K562 (cell line): Measurements from ENCODE around the gene KCTD17. TPM values are rescaled to one million over a fixed set of nuclear protein-coding genes. Genes with fewer than 3 reads are reported as not detected.

Experiments
- ATAC-seq: fragments of 200-7000 bp; cut with Tn5 transposase; 3 replicates; pipeline ENCODE4 v1.9.1; 2020; ENCODE audit warnings: moderate library complexity
- BruUV-seq: library from RNA; stranded (reverse); fragments of 400-500 nt; replicated peaks from 2 replicates; lab custom pipeline; 2021; lab: Mats Ljungman, UMichigan
- CTCF ChIA-PET: fragments of 300-600 bp; formaldehyde crosslinking; extraction: SDS; loops from one replicate; lab custom pipeline; 2021; ENCODE audit warnings: low intra/inter-chr PET ratio; lab: Yijun Ruan, JAX
- POLR2A ChIA-PET: fragments of 300-600, 350-650 bp; sonication (Branson Sonifier 250); formaldehyde crosslinking; extraction: SDS; loops from one replicate; lab custom pipeline; 2021; ENCODE audit warnings: antibody characterized with exemption, inconsistent platforms; lab: Yijun Ruan, JAX
- DNase-seq, 4 experiments: peaks; one replicate each; pipeline versions ENCODE4 v3.0.0 to v3.0.0-alpha.2; 2011 to 2018; ENCODE audit warnings: low spot score in 3 of 4, mixed read lengths in 3 of 4; ENCODE audit errors: extremely low read depth in 1 of 4
- FAIRE-seq: peaks from 2 replicates; lab custom pipeline; 2011; peaks lifted over from hg19 to GRCh38; lab: Jason Lieb, UNC
- H2AFZ ChIP-seq: 2 replicates; pipeline ENCODE4 v1.6.0; 2011; ENCODE audit warnings: low read depth, low read length, control low read depth, inconsistent platforms
- H3K27ac ChIP-seq: fragments of 200-600 bp; 3 replicates; pipeline ENCODE4 v1.8.0; 2011; ENCODE audit warnings: low read depth, mild to moderate bottlenecking, control low read depth, inconsistent platforms, low read length, moderate library complexity, mixed read lengths; ENCODE audit errors: extremely low read depth
- H3K27me3 ChIP-seq, 2 experiments: fragments of 300-600 bp in 1 of 2; 2 replicates in 1 of 2; 3 replicates in 1 of 2; pipeline versions ENCODE4 v1.6.0 to v1.8.0; 2011; ENCODE audit warnings: inconsistent platforms in 2 of 2, low read length in 2 of 2, mild to moderate bottlenecking in 1 of 2, mixed read lengths in 1 of 2, moderate library complexity in 1 of 2; ENCODE audit not compliant: control insufficient read depth in 2 of 2, insufficient read depth in 2 of 2
- H3K36me3 ChIP-seq: fragments of 300-600 bp; 3 replicates; pipeline ENCODE4 v1.8.0; 2011; ENCODE audit warnings: mild to moderate bottlenecking, low read length, inconsistent platforms; ENCODE audit not compliant: control insufficient read depth, insufficient read depth
- H3K4me1 ChIP-seq, 2 experiments: fragments of 200-600 bp in 1 of 2; replicated peaks in 1 of 2; 2 replicates in 1 of 2; 3 replicates in 1 of 2; pipeline versions ENCODE4 v1.5.1 to v1.8.0; 2011; ENCODE audit warnings: inconsistent platforms in 2 of 2, low read length in 2 of 2, mild to moderate bottlenecking in 1 of 2, mixed read lengths in 1 of 2, moderate library complexity in 1 of 2; ENCODE audit not compliant: control insufficient read depth in 2 of 2, insufficient read depth in 2 of 2
- H3K4me2 ChIP-seq: 2 replicates; pipeline ENCODE4 v1.6.1; 2011; ENCODE audit warnings: low read length, control low read depth, inconsistent platforms, mixed read lengths; ENCODE audit not compliant: insufficient read depth
- H3K4me3 ChIP-seq: fragments of 200-600 bp; sonication (generic), shearing (Covaris generic); 2 replicates; pipeline ENCODE4 v1.5.1; 2016; ENCODE audit warnings: control low read depth, inconsistent platforms
- H3K79me2 ChIP-seq: fragments of 200-600 bp; 3 replicates; pipeline ENCODE4 v1.8.0; 2011; ENCODE audit warnings: low read length, inconsistent platforms; ENCODE audit not compliant: control insufficient read depth, insufficient read depth
- H3K9ac ChIP-seq, 2 experiments: 2 replicates each; pipeline versions ENCODE4 v1.6.0 to v1.6.1; 2011; ENCODE audit warnings: low read depth in 2 of 2, low read length in 2 of 2, control low read depth in 1 of 2, inconsistent platforms in 1 of 2, mild to moderate bottlenecking in 1 of 2, mixed read lengths in 1 of 2; ENCODE audit not compliant: insufficient read depth in 1 of 2
- H3K9me1 ChIP-seq: one replicate; pipeline ENCODE4 v1.6.0; 2011; ENCODE audit warnings: inconsistent platforms, mild to moderate bottlenecking, low read length, moderate library complexity; ENCODE audit not compliant: control insufficient read depth, insufficient read depth
- H3K9me3 ChIP-seq: replicated peaks from 2 replicates; pipeline ENCODE4 v1.5.1; 2011; ENCODE audit warnings: low read depth, low read length, inconsistent platforms; ENCODE audit not compliant: control insufficient read depth, insufficient read depth
- H4K20me1 ChIP-seq: replicated peaks from 2 replicates; pipeline ENCODE4 v1.6.1; 2011; ENCODE audit warnings: low read length, inconsistent platforms, mixed read lengths; ENCODE audit not compliant: control insufficient read depth, insufficient read depth
- ERF ChIP-seq: fragments of 450-650 bp; formaldehyde crosslinking; IDR thresholded peaks from 2 replicates; pipeline ENCODE4 v1.4.0; 2020; ENCODE audit warnings: mild to moderate bottlenecking, mixed read lengths
- FOXP1 ChIP-seq: sonication (generic); formaldehyde crosslinking; IDR thresholded peaks from 2 replicates; pipeline ENCODE4 v1.8.0; 2022; ENCODE audit warnings: mild to moderate bottlenecking, missing genetic modification reagents
- HNRNPL ChIP-seq: fragments of 200-400 bp; formaldehyde crosslinking; IDR thresholded peaks from 2 replicates; pipeline ENCODE4 v1.6.1; 2017; ENCODE audit warnings: low read depth, mild to moderate bottlenecking, low read length
- KLF16 ChIP-seq: IDR thresholded peaks from 2 replicates; pipeline ENCODE4 v1.6.1; 2016; ENCODE audit warnings: antibody characterized with exemption
- MCM2 ChIP-seq: fragments of 450-650 bp; IDR thresholded peaks from 2 replicates; pipeline ENCODE4 v1.6.1; 2017; ENCODE audit warnings: low read depth, mild to moderate bottlenecking
- PHB2 ChIP-seq: fragments of 450-650 bp; IDR thresholded peaks from 2 replicates; pipeline ENCODE4 v1.6.1; 2017; ENCODE audit warnings: low read depth
- PRPF4 ChIP-seq: fragments of 200-400 bp; formaldehyde crosslinking; IDR thresholded peaks from one replicate; pipeline ENCODE4 v1.6.1; 2017; ENCODE audit warnings: low read length, low read depth, mild to moderate bottlenecking; ENCODE audit not compliant: insufficient read depth, poor library complexity, severe bottlenecking
- ZBTB1 ChIP-seq: sonication (generic); formaldehyde crosslinking; IDR thresholded peaks from 2 replicates; pipeline ENCODE4 v1.8.1; 2023; ENCODE audit warnings: missing genetic modification reagents, low read depth, mild to moderate bottlenecking, borderline replicate concordance
- ZNF175 ChIP-seq: fragments of 200-800 bp; sonication (Bioruptor generic); IDR thresholded peaks from 2 replicates; pipeline ENCODE4 v1.6.1; 2016; ENCODE audit warnings: low read depth, mild to moderate bottlenecking, missing genetic modification characterization, missing compliant biosample characterization
- ZNF586 ChIP-seq: fragments of 450-650 bp; formaldehyde crosslinking; conservative IDR thresholded peaks from 2 replicates; pipeline ENCODE4 v1.4.0; 2020; ENCODE audit warnings: mild to moderate bottlenecking, moderate library complexity
- ZNF780A ChIP-seq: fragments of 250-450 bp; sonication (Bioruptor Pico); IDR thresholded peaks from 2 replicates; pipeline ENCODE4 v1.5.0; 2021; ENCODE audit warnings: mild to moderate bottlenecking
- WGBS: fragments of 100-300 bp; shearing (Covaris generic); methylation state at CpG from one replicate; pipeline ENCODE4 v1.1.6; 2016; ENCODE audit warnings: low coverage, mixed read lengths; ENCODE audit not compliant: insufficient coverage; ENCODE audit errors: missing lambda C conversion rate; 5-methylcytosine and 5-hydroxymethylcytosine counted together
- in situ Hi-C: fragments of 300-500 bp; cut with MboI; formaldehyde crosslinking; loops from 4 replicates; pipeline ENCODE4 v1.15.0; 2018; ENCODE audit warnings: inconsistent platforms, mixed read lengths
- intact Hi-C: fragments of 100-400 bp; cut with micrococcal nuclease; formaldehyde crosslinking; loops from 2 replicates; pipeline ENCODE4 v1.14.2; 2022
- polyA plus RNA-seq, 8 experiments: library from polyadenylated mRNA; depleted of rRNA in 4 of 8; stranded (reverse) in 5 of 8; unstranded in 3 of 8; fragments of >200 nt; fragmentation: Nextera tagmentation in 2 of 8; fragmentation: Illumina TruSeq in 1 of 8; extraction: Ambion mirVana in 2 of 8; extraction: Trizol in 1 of 8; gene quantifications; 2 replicates each; pipeline versions ENCODE4 v1.2.1 to v1.2.3, GENCODE V29; 2011 to 2014; ENCODE audit warnings: inconsistent platforms in 1 of 8, missing spikeins in 1 of 8
- total RNA-seq, 7 experiments: library from RNA; depleted of rRNA in 6 of 7; stranded (reverse); fragments of >200 nt in 6 of 7; fragmentation: Illumina TruSeq in 2 of 7; extraction: Trizol in 2 of 7; gene quantifications; 2 replicates each; pipeline versions ENCODE4 v1.2.1 to v1.2.3, GENCODE V29; 2011 to 2021; ENCODE audit warnings: low replicate concordance in 1 of 7

Gene KCTD17
- total and polyA plus RNA-seq, 9 of the 15 experiments (the other 6 are each of a cell fraction or from before 2014, with no cell fraction given): 0.22 to 0.90 (median 0.49) TPM; not detected in 2

- Histone ChIP-seq H3K79me2 (no peaks in the 10 kb centered on the region), H4K20me1 (0 out of 2 replicates have a peak, but pooled peaks cover 9% of the 10 kb centered on the region), H2AFZ (no peak overlapping the region), H3K9ac (no peak overlapping the region), H3K4me2 (no peak overlapping the region), H3K4me1 (peaks cover 0 to 4% of the 10 kb centered on the region in 2 experiments; a peak in 2 of 5 replicates), H3K9me1 (peaks cover 4% of the 10 kb centered on the region), H3K36me3 (no peaks in the 10 kb centered on the region), H3K9me3 (no peaks in the 10 kb centered on the region), H3K27ac (no peak overlapping the region), H3K4me3 (no peak overlapping the region), H3K27me3 (peaks cover 0 to 42% of the 10 kb centered on the region in 2 experiments; a peak in 2 of 5 replicates)
- CTCF ChIA-PET: no interaction called here
- BruUV-seq: no TSS peak
- POLR2A ChIA-PET: interaction anchor here (0.7 kb wide), 1 partner anchor 234 kb away, joined by 3 read pairs; no protein-coding TSS in a partner anchor
- ATAC-seq: no peak
- DNase-seq: no peak
- in situ Hi-C loops (no loop called here), intact Hi-C loops (no loop called here)
- FAIRE-seq: no peak
- 0% methylated on average over 3 of the region's 6 CpGs for WGBS
- TF ChIP-seq ZBTB1 (CRISPR knock-in tag) (no peak), PHB2 (no peak), KLF16 (no peak), ZNF780A (CRISPR knock-in tag) (no peak), ZNF175 (no peak), PRPF4 (no peak), ZNF586 (CRISPR knock-in tag) (no peak), FOXP1 (no peak), HNRNPL (no peak), ERF (CRISPR knock-in tag) (no peak), MCM2 (no peak)
These were observed 32.4 kb downstream of the KCTD17 start for GRCh38 chr22:37083914-37084313.
